GM18868 (cell line): ENCODE measurements around the gene EHBP1L1.
A peak's percentile ranks its signal among the peaks of the same experiment; 100 is the strongest.

ENCODE experiments used
- ATAC-seq: cut with Tn5 transposase; IDR thresholded peaks from one replicate; pipeline ENCODE4 v1.9.1; 2021; ENCODE audit warnings: mild to moderate bottlenecking, moderate library complexity; ENCODE audit not compliant: unreplicated experiment

Gene EHBP1L1

GRCh38 chr11:65613091-65613928, 37.5 kb downstream of the EHBP1L1 start:
- no peak for ATAC-seq

- peak; percentile 80 for ATAC-seq
These were observed 39.5 kb downstream of the EHBP1L1 start, which contains the start of gene PCNX3 for GRCh38 chr11:65615229-65615949. Gene PCNX3, plus strand, starts transcription at chr11:65615776. Its CDS starts 536 bp downstream, at chr11:65616312.

- ATAC-seq: peak; percentile 7
These were observed 40.2 kb downstream of the EHBP1L1 start for GRCh38 chr11:65615950-65616574.

- no peak for ATAC-seq
These were observed 40.7 kb downstream of the EHBP1L1 start for GRCh38 chr11:65616575-65617001.

DNA sequence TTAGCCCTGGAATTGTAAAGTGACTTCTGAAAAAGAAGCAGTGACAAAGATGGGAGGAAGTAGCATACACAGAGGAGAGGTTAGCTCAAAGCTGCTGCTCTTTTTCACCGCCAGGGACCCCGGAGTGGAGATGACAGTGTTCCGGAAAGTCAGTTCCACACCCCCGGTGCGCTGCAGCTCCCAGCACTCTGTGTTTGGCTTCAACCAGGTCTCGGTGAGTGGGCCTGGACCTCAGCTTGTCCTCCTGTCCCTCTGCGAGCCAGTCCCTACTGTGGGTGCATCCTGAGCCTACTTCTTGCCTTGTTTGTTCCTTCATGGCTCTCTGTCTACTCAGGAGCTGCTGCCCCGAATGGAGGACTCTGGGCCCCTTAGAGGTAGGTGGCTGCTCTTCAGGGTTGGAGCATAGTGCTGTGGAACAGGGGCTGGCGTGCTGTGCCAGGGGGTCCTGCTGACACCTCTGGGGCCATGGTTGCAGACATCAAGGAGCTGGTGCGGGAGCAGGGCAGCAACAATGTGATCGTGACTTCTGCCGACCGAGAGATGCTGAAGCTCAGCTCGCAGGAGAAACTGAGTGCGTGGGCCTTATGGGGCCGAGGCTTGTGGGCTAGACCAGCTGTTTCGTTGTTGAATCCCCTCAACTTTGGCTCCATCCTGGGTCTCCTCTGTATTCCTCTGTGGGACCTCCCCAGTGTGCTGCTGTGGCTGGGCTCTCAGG, 41.4 kb downstream of the EHBP1L1 start:
- ATAC-seq: no peak

- no peak for ATAC-seq
These were observed 42.3 kb downstream of the EHBP1L1 start for GRCh38 chr11:65617990-65618751.

DNA sequence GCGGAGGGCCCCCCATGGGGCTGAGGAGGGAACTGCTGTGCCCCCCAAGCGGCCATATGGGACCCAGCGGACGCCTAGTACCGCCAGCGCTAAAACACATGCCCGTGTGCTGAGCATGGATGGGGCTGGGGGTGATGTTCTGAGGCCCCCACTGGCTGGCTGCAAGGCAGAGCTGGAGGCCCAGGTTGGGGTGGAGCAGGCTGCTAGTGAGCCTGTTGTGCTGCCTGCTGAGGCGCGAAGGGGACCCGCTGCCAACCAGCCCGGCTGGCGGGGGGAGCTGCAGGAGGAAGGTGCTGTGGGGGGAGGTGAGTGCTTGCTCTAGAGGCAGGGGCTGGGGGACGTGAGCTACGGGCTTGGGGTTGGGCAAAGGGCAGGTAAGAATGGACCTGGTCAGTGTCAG, 42.9 kb downstream of the EHBP1L1 start:
- ATAC-seq: no peak

DNA sequence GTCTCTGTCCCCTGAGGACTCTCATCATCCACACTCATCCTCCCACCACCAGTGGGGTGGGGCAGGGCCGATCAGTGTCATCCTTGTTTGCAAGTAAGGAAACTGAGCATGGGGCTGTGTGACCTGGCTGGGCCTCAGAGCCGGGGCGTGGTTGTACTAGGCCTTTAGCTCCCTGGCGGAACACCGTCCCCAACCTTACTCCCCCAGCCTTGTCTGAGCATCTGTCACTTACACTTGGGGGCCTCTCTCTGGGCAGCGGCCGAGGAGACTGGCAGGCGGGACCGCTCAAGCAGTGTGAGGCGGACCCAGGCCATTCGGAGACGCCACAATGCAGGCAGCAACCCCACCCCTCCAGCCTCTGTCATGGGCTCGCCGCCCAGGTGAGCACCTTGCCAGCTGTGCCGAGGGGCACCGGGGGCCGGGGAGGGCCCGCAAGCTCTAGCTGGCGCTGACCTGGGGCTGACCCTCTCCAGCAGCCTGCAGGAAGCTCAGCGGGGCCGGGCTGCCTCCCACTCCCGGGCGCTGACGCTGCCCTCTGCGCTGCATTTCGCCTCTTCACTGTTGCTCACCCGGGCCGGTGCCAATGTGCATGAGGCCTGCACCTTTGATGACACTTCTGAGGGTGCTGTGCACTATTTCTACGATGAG, 43.6 kb downstream of the EHBP1L1 start:
- ATAC-seq: no peak

- ATAC-seq: no peak
These were observed 44.8 kb downstream of the EHBP1L1 start for GRCh38 chr11:65620666-65621065.

- no peak for ATAC-seq
These were observed 45.6 kb downstream of the EHBP1L1 start for GRCh38 chr11:65621460-65621859.

DNA sequence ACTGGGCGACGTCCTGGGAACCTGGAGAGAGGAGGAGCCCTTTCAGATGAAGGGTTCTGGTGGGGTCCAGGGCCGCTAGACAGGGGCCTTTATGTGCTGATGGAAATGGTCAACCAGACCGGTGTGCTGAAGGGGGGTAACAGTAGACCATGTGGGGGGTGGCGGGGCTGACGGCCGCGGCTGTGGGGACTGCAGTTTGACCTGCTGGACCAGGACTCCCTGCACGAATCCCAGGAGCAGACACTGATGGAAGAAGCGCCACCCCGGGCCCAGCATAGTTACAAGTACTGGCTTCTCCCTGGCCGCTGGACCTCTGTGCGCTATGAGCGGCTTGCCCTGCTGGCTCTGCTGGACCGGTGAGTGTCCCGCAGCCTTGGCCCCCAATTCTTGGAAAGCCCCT, 46.2 kb downstream of the EHBP1L1 start:
- no peak for ATAC-seq

DNA sequence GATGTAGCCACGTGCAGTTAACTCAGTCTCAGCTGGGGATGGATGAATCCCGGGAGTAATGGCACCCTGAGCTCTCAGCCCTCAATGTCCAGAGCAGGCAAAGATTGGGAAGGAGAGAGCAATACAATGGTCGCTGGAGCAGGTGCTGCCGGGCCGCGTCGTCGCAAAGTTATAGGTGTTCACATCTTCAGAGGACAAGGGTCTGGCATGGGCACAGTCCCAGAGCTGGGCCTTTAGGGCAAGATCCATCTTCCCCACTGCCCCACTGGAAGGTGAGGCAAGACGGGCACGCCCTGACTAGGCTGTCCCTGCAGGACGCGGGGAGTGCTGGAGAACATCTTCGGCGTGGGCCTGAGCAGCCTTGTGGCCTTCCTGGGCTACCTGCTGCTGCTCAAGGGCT, 47.3 kb downstream of the EHBP1L1 start:
- ATAC-seq: no peak

DNA sequence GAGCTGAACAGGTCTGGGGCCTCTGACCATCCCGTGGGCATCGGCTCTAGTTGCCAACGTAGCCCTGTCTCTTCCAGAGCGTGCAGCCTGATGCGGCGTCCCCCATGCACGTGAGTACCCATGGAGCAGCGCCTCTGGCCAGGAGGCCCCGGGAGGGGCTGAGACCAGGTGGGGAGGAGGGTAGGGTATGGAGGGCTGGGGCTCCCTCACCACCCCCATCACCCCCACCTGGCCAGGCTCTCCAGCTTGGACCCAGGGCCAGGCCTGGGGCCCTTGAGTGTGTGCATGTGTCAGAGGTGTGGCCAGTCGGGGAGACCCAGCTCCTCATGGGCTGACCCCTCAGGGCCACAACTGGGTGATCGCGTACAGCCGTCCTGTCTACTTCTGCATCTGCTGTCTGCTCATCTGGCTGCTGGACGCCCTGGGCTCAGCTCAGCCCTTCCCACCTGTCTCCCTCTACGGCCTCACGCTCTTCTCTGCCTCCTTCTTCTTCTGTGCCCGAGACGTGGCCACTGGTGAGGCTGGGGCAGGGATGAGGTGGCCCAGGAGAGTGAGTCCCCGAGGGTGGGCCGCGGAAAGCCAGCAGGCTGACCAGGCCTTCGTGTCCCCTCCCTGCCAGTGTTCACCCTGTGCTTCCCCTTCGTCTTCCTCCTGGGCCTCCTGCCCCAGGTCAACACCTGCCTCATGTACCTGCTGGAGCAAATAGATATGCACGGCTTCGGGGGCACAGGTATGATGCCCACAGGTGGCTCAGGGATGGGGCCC, 48.2 kb downstream of the EHBP1L1 start:
- no peak for ATAC-seq

- no peak for ATAC-seq
These were observed 49.2 kb downstream of the EHBP1L1 start for GRCh38 chr11:65624931-65625627.

GRCh38 chr11:65625628-65626342, 49.9 kb downstream of the EHBP1L1 start:
- ATAC-seq: no peak

GRCh38 chr11:65627202-65627601, 51.3 kb downstream of the EHBP1L1 start:
- ATAC-seq: no peak

- ATAC-seq: no peak
These were observed 53.7 kb downstream of the EHBP1L1 start for GRCh38 chr11:65629579-65629978.

GRCh38 chr11:65630215-65630614, 54.4 kb downstream of the EHBP1L1 start:
- no peak for ATAC-seq
